Gastroesophageal sphincter (tissue), 3 donors: ENCODE results near the gene IL13RA1.

Source experiments
- CTCF ChIP-seq, 4 experiments: fragments of 200-600 bp in 2 of 4; fragments of 450-650 bp in 2 of 4; sonication (generic) in 1 of 4; IDR thresholded peaks; one replicate each; pipeline ENCODE4 v1.5.1; 2017 to 2019; ENCODE audit warnings: antibody characterized with exemption in 4 of 4, mild to moderate bottlenecking in 2 of 4, moderate library complexity in 2 of 4
- POLR2A ChIP-seq, 2 donors: fragments of 450-650 bp; IDR thresholded peaks; one replicate each; pipeline ENCODE4 v1.6.1; 2017; ENCODE audit warnings: antibody characterized with exemption in 2 of 2, mild to moderate bottlenecking in 2 of 2, moderate library complexity in 1 of 2
- POLR2AphosphoS5 ChIP-seq: sonication (generic); formaldehyde crosslinking; IDR thresholded peaks from one replicate; pipeline ENCODE4 v1.6.1; 2017; ENCODE audit warnings: antibody characterized with exemption

- TF ChIP-seq CTCF (IDR thresholded peaks at IDR 0.05) (no peak), POLR2AphosphoS5 (no peak), POLR2A (IDR thresholded peaks at IDR 0.05) (no peak)
Observed at GRCh38 chrX:118734909-118735308, 7.5 kb downstream of the IL13RA1 start.
